GM12864 (cell line): ENCODE data around the gene MYDGF.

Experiments used
- DNase-seq: peaks from one replicate; pipeline ENCODE4 v3.0.0-alpha.2; 2011; ENCODE audit warnings: low read depth
- H3K4me3 ChIP-seq: 2 replicates; pipeline ENCODE4 v1.5.1; 2011; ENCODE audit warnings: mild to moderate bottlenecking, low read depth, low read length, control low read depth
- TF ChIP-seq, protein P1 (sequence below): IDR thresholded peaks from 2 replicates; pipeline ENCODE4 v1.5.1; 2011; ENCODE audit warnings: low read depth, mild to moderate bottlenecking, moderate library complexity, low read length, control low read depth, inconsistent platforms; ENCODE audit errors: missing control alignments

MYDGF gene

DNA sequence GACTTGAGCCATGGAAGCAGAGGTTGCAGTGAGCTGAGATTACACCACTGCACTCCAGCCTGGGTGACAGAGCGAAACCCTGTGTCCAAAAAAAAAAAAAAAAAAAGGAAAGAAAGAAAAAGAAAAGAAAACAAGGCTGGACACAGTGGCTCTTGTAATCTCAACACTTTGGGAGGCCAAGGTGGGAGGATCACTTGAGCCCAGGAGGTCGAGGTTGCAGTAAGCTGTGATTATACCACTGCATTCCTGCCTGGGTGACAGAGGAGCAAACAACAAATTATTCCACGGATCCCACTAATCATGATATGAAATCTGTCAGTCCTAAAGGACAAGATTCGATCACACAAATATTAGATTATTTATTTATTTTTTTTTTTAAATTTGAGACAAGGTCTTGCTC is 3.1 kb upstream of the MYDGF start:
- DNase-seq = no peak
- no peak overlapping the region for H3K4me3 ChIP-seq
- TF ChIP-seq, protein P1, sequence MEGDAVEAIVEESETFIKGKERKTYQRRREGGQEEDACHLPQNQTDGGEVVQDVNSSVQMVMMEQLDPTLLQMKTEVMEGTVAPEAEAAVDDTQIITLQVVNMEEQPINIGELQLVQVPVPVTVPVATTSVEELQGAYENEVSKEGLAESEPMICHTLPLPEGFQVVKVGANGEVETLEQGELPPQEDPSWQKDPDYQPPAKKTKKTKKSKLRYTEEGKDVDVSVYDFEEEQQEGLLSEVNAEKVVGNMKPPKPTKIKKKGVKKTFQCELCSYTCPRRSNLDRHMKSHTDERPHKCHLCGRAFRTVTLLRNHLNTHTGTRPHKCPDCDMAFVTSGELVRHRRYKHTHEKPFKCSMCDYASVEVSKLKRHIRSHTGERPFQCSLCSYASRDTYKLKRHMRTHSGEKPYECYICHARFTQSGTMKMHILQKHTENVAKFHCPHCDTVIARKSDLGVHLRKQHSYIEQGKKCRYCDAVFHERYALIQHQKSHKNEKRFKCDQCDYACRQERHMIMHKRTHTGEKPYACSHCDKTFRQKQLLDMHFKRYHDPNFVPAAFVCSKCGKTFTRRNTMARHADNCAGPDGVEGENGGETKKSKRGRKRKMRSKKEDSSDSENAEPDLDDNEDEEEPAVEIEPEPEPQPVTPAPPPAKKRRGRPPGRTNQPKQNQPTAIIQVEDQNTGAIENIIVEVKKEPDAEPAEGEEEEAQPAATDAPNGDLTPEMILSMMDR = no peak

DNA sequence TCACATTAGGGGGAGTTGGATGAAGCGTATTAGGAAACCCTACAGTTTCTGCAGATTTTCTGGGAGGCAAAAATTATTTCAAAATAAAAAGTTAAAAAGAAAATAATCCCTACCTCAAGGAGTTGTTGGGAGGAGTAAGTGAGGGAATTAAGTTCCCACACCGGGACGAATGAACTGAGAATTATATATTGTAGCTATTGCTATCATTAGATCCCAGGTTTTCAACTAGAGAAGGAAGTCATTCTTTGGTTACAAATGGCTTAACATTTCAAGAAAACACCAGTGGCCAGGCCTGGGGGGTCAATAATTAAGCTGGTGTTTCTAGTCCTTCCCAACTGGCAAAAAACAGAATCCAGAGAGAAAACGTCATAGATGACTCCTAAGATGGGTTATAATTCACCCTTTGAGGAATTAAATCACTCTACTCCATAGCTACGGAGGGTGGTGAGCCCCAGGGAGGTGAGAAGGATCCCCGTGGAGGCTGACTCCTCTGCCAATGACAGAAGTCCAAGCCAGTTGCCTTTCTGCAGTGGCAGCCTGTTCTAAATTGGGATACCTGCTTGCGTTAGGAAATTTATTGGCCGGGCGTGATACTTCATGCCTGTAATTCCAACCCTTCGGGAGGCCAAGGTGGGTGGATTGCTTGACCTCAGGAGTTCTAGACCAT is 1.2 kb upstream of the MYDGF start:
- TF ChIP-seq, protein P1 = no peak
- DNase-seq = no peak
- no peak overlapping the region for H3K4me3 ChIP-seq

DNA sequence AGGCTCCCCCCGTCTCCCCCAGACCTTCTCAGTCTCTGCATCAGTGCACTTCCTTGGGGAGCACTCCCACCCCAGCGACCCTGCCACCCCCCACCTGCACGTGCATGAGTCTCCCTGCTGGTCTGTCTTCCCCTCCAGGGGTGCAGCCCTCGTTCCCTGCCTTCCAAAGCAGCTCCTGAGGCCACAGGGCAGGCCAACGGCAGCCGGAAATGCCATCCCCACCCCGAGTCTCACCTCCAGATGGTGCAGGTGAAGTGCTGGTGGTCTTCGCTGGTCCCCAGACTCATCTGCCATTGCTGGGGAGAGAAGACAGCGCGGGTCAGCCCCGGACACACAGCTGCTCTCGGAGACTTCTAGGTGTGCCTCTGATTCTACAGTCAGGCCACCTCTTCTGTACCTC is 5.5 kb downstream of the MYDGF start:
- H3K4me3 ChIP-seq = no peak overlapping the region
- DNase-seq = no peak
- TF ChIP-seq, protein P1 = no peak

DNA sequence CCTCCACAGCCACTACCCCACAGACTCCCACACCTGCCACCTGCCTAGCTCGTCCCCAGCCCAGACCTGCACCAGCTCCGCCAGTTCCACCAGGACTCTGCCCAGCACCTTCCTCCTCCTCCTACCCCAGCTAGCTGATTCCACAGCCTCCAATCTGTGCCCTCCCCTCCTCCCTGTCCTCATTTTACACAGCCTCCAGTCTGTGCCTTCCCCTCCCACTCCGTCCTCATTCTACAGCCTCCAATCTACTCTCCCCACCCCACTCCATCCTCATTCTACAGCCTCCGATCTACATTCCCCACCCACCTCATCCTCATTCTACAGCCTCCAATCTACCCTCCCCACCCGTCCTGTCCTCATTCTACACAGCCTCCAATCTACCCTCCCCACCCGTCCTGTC is 7.3 kb downstream of the MYDGF start:
- TF ChIP-seq, protein P1 = no peak
- DNase-seq = no peak

DNA sequence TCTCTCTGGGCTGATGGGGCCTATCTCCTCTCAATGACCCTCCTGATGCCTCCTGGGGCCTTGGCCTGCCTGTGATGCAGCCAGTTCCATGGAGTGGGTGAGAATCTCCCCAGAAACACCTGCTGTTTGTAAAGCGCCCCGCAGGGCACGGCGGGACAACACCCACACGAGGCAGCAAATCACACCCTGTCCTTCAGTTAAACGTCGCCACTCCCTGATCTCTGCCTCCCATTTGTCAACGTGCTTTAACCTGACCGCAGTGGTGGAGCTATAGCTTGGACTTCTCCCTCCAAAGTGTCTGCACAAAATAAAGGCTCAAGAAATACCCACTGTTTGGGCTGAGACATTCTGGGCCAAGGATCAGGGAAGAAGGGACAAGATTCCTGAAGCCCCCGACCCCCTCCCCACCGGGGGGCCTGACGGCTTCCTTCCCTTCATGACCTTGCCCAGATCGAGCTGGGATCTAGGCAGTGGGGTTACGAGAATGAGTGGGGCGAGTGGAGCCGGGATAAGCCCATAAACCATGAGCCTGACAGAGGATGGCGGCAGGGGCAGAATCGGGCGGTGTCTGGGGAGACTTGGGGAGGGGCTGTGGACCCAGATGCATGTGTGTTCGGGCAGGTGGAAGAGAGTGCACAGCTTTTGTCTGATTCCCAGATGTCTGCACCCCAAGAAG is 8.0 kb downstream of the MYDGF start:
- TF ChIP-seq, protein P1 = no peak
- no peak for DNase-seq

More for the DNA sequence above, 7.3 kb downstream of the MYDGF start:
- no peak overlapping the region for H3K4me3 ChIP-seq

DNA sequence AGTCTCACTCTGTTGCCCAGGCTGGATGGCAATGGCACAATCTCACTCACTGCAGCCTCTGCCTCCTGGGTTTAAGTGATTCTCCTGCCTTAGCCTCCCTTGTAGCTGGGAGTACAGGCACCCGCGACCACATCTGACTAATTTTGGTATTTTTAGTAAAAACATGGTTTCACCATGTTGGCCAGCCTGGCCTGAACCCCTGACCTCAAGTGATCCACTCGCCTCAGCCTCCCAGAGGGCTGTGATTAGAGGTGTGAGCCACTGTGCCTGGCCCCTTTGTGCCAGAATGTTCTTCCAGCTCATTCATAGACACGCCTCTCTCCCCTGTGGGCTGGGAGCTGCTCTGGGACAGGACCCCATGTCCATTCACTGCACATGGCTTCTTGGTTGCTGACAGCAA is 9.1 kb downstream of the MYDGF start:
- DNase-seq = no peak
- TF ChIP-seq, protein P1 = no peak
- H3K4me3 ChIP-seq = no peak overlapping the region

More for the DNA sequence above, 8.0 kb downstream of the MYDGF start:
- H3K4me3 ChIP-seq = no peak overlapping the region
